Gastrocnemius medialis (tissue), 4 donors: ENCODE results near the gene PDCD2L.

Source experiments
- POLR2A ChIP-seq, 2 donors: fragments of 450-650 bp; IDR thresholded peaks; one replicate each; pipeline ENCODE4 v1.6.1; 2017; ENCODE audit warnings: antibody characterized with exemption in 2 of 2, mild to moderate bottlenecking in 2 of 2, moderate library complexity in 2 of 2
- TF ChIP-seq, protein P1 (sequence below), 5 experiments: fragments of 450-650 bp in 3 of 5; fragments of 200-600 bp in 2 of 5; sonication (generic) in 2 of 5; IDR thresholded peaks in 4 of 5; conservative IDR thresholded peaks in 1 of 5; 1 replicate in 4 of 5; 2 replicates in 1 of 5; pipeline ENCODE4 v1.5.1; 2016 to 2019; ENCODE audit warnings: antibody characterized with exemption in 5 of 5, mild to moderate bottlenecking in 3 of 5, moderate library complexity in 3 of 5

DNA sequence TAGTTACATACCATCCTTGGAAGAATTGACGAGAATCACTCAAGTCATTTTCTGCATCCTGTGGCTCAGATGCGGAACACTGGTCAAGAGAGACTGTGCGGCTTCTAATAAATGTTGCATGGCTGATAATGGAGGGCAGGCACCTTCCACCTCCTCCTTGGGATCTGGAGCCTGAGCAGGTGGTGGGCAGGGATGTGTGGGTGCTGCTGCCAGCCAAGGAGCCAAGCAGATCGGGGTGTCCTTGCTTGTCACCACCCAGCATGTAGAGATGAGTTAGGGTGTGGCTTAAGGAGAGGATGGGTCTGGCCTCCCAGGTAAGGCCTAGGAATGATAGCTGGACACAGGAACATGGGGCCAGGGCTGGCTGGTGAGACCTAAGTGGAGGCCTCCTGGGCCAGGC, 21.7 kb upstream of the PDCD2L start:
- no peak for TF ChIP-seq POLR2A (IDR thresholded peaks at IDR 0.05)
- TF ChIP-seq, protein P1, sequence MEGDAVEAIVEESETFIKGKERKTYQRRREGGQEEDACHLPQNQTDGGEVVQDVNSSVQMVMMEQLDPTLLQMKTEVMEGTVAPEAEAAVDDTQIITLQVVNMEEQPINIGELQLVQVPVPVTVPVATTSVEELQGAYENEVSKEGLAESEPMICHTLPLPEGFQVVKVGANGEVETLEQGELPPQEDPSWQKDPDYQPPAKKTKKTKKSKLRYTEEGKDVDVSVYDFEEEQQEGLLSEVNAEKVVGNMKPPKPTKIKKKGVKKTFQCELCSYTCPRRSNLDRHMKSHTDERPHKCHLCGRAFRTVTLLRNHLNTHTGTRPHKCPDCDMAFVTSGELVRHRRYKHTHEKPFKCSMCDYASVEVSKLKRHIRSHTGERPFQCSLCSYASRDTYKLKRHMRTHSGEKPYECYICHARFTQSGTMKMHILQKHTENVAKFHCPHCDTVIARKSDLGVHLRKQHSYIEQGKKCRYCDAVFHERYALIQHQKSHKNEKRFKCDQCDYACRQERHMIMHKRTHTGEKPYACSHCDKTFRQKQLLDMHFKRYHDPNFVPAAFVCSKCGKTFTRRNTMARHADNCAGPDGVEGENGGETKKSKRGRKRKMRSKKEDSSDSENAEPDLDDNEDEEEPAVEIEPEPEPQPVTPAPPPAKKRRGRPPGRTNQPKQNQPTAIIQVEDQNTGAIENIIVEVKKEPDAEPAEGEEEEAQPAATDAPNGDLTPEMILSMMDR (IDR thresholded peaks at IDR 0.05 in 4 of 5, conservative IDR thresholded peaks at IDR 0.05 in 1 of 5): no peak
